HEK293 (cell line): Measurements from ENCODE around the gene RASSF9.

Experiments used
- ATF2 ChIP-seq: fragments of 450-650 bp; formaldehyde crosslinking; IDR thresholded peaks from 2 replicates; pipeline ENCODE4 v1.5.1; 2016; ENCODE audit warnings: missing biosample characterization, missing genetic modification characterization, low read depth
- CTCF ChIP-seq: fragments of 450-650 bp; formaldehyde crosslinking; IDR thresholded peaks from 2 replicates; pipeline ENCODE4 v1.5.1; 2016; ENCODE audit warnings: missing biosample characterization, missing genetic modification characterization
- EGR2 ChIP-seq: fragments of 450-650 bp; formaldehyde crosslinking; IDR thresholded peaks from 2 replicates; pipeline ENCODE4 v1.5.1; 2016; ENCODE audit warnings: low read depth, missing biosample characterization, missing genetic modification characterization
- MZF1 ChIP-seq: fragments of 450-650 bp; formaldehyde crosslinking; IDR thresholded peaks from 2 replicates; pipeline ENCODE4 v1.5.1; 2017; ENCODE audit warnings: missing biosample characterization, missing genetic modification characterization, borderline replicate concordance
- REST ChIP-seq: fragments of 450-650 bp; formaldehyde crosslinking; IDR thresholded peaks from 2 replicates; pipeline ENCODE4 v1.5.1; 2016; ENCODE audit warnings: missing biosample characterization, missing genetic modification characterization
- ZNF510 ChIP-seq: fragments of 450-650 bp; formaldehyde crosslinking; IDR thresholded peaks from 2 replicates; pipeline ENCODE4 v1.5.1; 2018; ENCODE audit warnings: mild to moderate bottlenecking, missing genetic modification characterization, missing biosample characterization; ENCODE audit not compliant: insufficient replicate concordance
- ZNF530 ChIP-seq: fragments of 450-650 bp; formaldehyde crosslinking; IDR thresholded peaks from 2 replicates; pipeline ENCODE4 v1.5.1; 2016; ENCODE audit warnings: low read depth, missing biosample characterization, missing genetic modification characterization

- TF ChIP-seq CTCF (tag by site-specific recombination) (no peak), ATF2 (tag by site-specific recombination) (no peak), ZNF530 (no peak), ZNF510 (tag by site-specific recombination) (no peak), MZF1 (tag by site-specific recombination) (no peak), REST (tag by site-specific recombination) (no peak), EGR2 (tag by site-specific recombination) (no peak)
Observed at GRCh38 chr12:85825746-85826145, 10.5 kb downstream of the RASSF9 start.
